HG02852 (cell line): ENCODE measurements around the gene CD63.

Source experiments
- ATAC-seq: cut with Tn5 transposase; IDR thresholded peaks from one replicate; pipeline ENCODE4 v1.9.1; 2021; ENCODE audit warnings: mild to moderate bottlenecking, moderate library complexity; ENCODE audit not compliant: unreplicated experiment

The CD63 gene

GRCh38 chr12:55741931-55742680 lies 13.3 kb upstream of the CD63 start:
- ATAC-seq = no peak

GRCh38 chr12:55739025-55739378 lies 10.2 kb upstream of the CD63 start:
- no peak for ATAC-seq

- peak; percentile 80 for ATAC-seq
These were observed 9.6 kb upstream of the CD63 start for GRCh38 chr12:55738123-55739024.

- no peak for ATAC-seq
These were observed 8.8 kb upstream of the CD63 start for GRCh38 chr12:55737581-55738122.

GRCh38 chr12:55736780-55737580 lies 8.2 kb upstream of the CD63 start:
- no peak for ATAC-seq

- ATAC-seq = no peak
These were observed 7.3 kb upstream of the CD63 start for GRCh38 chr12:55736076-55736475.

GRCh38 chr12:55734595-55734994 lies 5.8 kb upstream of the CD63 start:
- no peak for ATAC-seq

GRCh38 chr12:55733858-55734257 lies 5.0 kb upstream of the CD63 start:
- ATAC-seq = no peak

- no peak for ATAC-seq
These were observed 4.3 kb upstream of the CD63 start for GRCh38 chr12:55733021-55733555.

GRCh38 chr12:55732288-55732687 lies 3.5 kb upstream of the CD63 start:
- no peak for ATAC-seq

- ATAC-seq = peak; percentile 37
These were observed 1.3 kb upstream of the CD63 start for GRCh38 chr12:55729819-55730818.

GRCh38 chr12:55728186-55728938 lies 447 bp downstream of the CD63 start:
- peak; percentile 26 for ATAC-seq

GRCh38 chr12:55727643-55728185 lies 1.1 kb downstream of the CD63 start:
- ATAC-seq = no peak

- ATAC-seq = no peak
These were observed 1.8 kb downstream of the CD63 start for GRCh38 chr12:55726971-55727370.

- no peak for ATAC-seq
These were observed 3.3 kb downstream of the CD63 start for GRCh38 chr12:55725556-55725955.

- ATAC-seq = no peak
These were observed 3.9 kb downstream of the CD63 start for GRCh38 chr12:55724940-55725309.

- ATAC-seq = no peak
These were observed 4.4 kb downstream of the CD63 start for GRCh38 chr12:55724226-55724939.
